Ishikawa (cell line): Measurements from ENCODE around the gene ADAM22.

Experiments used
- CEBPB ChIP-seq: IDR thresholded peaks from 2 replicates; pipeline ENCODE4 v1.6.1; 2012
- CREB1 ChIP-seq: IDR thresholded peaks from 2 replicates; pipeline ENCODE4 v1.6.1; 2012; ENCODE audit warnings: low read depth
- EP300 ChIP-seq: IDR thresholded peaks from 2 replicates; pipeline ENCODE4 v1.6.1; 2012; ENCODE audit warnings: borderline replicate concordance
- FOXM1 ChIP-seq: IDR thresholded peaks from 2 replicates; pipeline ENCODE4 v1.6.1; 2012; ENCODE audit warnings: low read depth, borderline replicate concordance
- NFIC ChIP-seq: IDR thresholded peaks from 2 replicates; pipeline ENCODE4 v1.6.1; 2012
- RAD21 ChIP-seq: IDR thresholded peaks from 2 replicates; pipeline ENCODE4 v1.6.1; 2012; ENCODE audit warnings: low read depth
- TAF1 ChIP-seq: IDR thresholded peaks from 2 replicates; pipeline ENCODE4 v1.6.1; 2012; ENCODE audit warnings: low read depth, mild to moderate bottlenecking
- YY1 ChIP-seq: IDR thresholded peaks from 2 replicates; pipeline ENCODE4 v1.6.1; 2012; ENCODE audit warnings: low read depth
- ZBTB7A ChIP-seq: IDR thresholded peaks from 2 replicates; pipeline ENCODE4 v1.6.1; 2012; ENCODE audit warnings: low read depth
- TF ChIP-seq, protein P1 (sequence below): IDR thresholded peaks from 2 replicates; pipeline ENCODE4 v1.6.1; 2012; ENCODE audit warnings: low read depth, mild to moderate bottlenecking
- TF ChIP-seq, protein P2 (sequence below): IDR thresholded peaks from 2 replicates; pipeline ENCODE4 v1.6.1; 2012

DNA sequence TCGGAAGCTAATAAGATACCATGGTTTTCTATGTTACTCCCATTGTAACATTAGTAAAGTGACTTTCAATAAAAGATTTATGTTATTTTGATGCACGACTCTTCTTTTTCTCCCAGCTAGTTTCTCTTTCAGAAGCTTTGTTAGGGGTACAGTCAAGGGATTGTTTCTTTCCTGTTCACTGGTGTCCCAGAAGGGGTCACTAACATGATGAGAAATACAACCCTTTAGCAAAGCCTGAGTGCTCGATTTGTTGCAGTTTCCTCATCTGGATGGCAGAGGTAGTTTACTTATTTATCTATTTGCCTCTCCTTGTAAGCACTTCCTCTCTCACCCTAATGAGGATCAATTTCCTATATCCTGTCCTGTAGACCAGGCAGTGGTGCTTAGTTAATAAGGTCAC, 268.7 kb downstream of the ADAM22 start:
- TF ChIP-seq ZBTB7A (no peak), FOXM1 (no peak), RAD21 (no peak), TAF1 (no peak), CREB1 (no peak), CEBPB (no peak), EP300 (no peak), NFIC (no peak), YY1 (no peak)
- TF ChIP-seq, protein P1, sequence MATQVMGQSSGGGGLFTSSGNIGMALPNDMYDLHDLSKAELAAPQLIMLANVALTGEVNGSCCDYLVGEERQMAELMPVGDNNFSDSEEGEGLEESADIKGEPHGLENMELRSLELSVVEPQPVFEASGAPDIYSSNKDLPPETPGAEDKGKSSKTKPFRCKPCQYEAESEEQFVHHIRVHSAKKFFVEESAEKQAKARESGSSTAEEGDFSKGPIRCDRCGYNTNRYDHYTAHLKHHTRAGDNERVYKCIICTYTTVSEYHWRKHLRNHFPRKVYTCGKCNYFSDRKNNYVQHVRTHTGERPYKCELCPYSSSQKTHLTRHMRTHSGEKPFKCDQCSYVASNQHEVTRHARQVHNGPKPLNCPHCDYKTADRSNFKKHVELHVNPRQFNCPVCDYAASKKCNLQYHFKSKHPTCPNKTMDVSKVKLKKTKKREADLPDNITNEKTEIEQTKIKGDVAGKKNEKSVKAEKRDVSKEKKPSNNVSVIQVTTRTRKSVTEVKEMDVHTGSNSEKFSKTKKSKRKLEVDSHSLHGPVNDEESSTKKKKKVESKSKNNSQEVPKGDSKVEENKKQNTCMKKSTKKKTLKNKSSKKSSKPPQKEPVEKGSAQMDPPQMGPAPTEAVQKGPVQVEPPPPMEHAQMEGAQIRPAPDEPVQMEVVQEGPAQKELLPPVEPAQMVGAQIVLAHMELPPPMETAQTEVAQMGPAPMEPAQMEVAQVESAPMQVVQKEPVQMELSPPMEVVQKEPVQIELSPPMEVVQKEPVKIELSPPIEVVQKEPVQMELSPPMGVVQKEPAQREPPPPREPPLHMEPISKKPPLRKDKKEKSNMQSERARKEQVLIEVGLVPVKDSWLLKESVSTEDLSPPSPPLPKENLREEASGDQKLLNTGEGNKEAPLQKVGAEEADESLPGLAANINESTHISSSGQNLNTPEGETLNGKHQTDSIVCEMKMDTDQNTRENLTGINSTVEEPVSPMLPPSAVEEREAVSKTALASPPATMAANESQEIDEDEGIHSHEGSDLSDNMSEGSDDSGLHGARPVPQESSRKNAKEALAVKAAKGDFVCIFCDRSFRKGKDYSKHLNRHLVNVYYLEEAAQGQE, result no peak
- TF ChIP-seq, protein P2, sequence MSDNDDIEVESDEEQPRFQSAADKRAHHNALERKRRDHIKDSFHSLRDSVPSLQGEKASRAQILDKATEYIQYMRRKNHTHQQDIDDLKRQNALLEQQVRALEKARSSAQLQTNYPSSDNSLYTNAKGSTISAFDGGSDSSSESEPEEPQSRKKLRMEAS, result no peak
